ENCODE results near the gene FER.

Gene FER

DNA sequence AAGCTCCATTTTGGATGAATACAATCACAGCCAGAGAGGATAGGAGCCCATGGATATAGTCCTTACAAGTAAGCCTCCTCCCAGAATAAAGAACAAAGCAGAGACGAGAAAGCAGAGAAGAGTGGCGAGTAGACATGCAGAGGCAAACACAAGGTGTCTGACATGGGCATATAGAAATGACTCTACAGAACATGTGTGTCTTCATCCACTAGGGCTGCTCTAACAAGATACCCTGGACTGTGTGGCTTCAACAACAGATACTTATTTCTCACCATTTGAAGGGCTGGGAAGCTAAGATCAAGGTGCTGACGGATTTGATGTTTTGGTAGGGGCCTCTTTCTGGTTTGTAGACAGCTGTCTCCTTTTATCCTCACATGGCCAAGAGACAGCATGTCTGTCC, 32.3 kb upstream of the FER start:
- H3K27ac ChIP-seq: no peak overlapping the region
- POLR2A ChIA-PET (ENCODE audit: low non-redundant PET): no interaction called here
- TF ChIP-seq, protein P1, sequence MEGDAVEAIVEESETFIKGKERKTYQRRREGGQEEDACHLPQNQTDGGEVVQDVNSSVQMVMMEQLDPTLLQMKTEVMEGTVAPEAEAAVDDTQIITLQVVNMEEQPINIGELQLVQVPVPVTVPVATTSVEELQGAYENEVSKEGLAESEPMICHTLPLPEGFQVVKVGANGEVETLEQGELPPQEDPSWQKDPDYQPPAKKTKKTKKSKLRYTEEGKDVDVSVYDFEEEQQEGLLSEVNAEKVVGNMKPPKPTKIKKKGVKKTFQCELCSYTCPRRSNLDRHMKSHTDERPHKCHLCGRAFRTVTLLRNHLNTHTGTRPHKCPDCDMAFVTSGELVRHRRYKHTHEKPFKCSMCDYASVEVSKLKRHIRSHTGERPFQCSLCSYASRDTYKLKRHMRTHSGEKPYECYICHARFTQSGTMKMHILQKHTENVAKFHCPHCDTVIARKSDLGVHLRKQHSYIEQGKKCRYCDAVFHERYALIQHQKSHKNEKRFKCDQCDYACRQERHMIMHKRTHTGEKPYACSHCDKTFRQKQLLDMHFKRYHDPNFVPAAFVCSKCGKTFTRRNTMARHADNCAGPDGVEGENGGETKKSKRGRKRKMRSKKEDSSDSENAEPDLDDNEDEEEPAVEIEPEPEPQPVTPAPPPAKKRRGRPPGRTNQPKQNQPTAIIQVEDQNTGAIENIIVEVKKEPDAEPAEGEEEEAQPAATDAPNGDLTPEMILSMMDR (conservative IDR thresholded peaks at IDR 0.05; ENCODE audit: low read depth): no peak
- CTCF ChIA-PET: no interaction called here
- no peak for DNase-seq (ENCODE audit: low spot score)

DNA sequence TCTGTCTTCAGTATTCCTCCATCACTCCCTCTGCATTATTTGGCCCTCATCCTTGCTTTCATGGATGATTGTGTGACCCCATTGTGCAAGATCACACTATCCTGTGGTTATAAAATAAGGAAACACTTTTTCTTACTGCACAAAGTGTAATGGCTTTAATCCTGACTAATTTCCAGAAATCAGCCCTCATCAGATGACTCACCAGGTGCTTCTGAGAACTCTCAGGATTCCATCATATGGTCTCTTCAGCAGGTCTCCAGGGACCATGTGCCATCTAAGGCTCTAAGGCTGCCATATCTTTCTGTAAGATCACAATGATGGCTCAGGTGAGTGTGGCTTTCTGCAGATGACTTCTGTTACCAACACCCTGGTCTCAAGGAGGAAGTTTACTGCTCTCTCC, 27.3 kb upstream of the FER start:
- peak; percentile 24 for DNase-seq (ENCODE audit: low spot score)
- no peak overlapping the region for H3K27ac ChIP-seq
- CTCF ChIA-PET: no interaction called here
- TF ChIP-seq, protein P1 (conservative IDR thresholded peaks at IDR 0.05; ENCODE audit: low read depth): no peak
- POLR2A ChIA-PET (ENCODE audit: low non-redundant PET): no interaction called here

DNA sequence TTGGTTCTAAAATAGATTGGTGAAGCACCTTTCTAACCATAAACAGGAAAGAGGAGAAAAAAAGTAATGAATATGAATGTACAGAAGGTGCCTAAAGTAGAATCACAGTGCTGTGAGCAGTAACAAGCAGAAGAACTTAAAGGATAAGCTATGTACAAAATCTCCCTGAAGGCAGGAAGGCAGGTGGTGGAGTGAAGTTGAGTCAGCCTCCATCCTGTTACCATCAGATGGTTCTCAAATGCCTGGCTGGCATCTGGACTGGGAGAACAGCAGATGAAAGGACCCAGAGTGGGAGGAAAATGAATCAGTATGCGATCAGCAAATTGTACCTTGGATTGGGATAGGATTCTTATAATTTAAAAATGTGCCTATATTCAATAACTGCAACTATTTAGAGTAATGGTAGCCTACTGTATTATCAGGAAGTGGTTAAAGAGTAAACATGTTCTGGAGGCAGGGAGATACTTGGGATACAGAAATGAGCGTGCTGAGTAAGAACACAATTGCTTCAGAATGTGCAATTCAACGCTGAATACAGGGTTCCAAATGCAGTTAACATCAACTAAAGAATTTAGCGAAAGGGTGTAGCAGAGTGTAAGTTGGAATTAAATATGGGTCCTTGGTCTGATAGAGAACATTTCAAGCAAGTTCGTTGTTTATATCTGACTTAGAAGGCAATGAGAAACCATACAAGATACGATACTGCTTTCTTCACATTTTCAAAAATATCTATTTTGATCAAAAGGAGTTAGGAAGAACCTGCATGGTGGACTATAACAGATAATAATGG, 21.1 kb upstream of the FER start:
- TF ChIP-seq, protein P1 (conservative IDR thresholded peaks at IDR 0.05; ENCODE audit: low read depth): no peak
- POLR2A ChIA-PET (ENCODE audit: low non-redundant PET): interaction anchor here (0.5 kb wide), 1 partner anchor 203 kb away, joined by 3 read pairs; no protein-coding TSS in a partner anchor

DNA sequence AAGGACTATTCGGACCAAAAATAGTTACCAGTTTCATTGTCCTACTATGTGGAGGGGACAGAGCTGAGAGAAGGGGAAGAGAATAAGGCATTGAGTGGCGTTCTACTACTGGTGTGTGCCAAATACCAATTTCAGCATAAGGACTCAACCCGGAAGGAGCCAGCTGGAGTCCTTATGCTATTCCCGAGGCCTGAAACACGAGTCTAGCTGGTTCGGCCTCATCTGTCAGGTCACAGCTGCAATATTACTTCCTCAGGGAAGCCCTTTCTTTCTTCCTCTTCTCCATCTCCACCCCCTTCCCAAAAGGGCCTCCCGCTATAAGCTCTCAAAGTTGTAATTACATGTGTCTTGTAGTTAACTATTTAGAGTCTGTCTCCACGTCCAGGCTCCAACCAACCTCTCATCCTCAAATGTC, 20.5 kb upstream of the FER start:
- ChIA-PET CTCF (interaction anchor here (0.6 to 1.4 kb wide), 4 partner anchors 21 to 1469 kb away, joined by 3 to 10 read pairs (median 4); no protein-coding TSS in a partner anchor), POLR2A (ENCODE audit: low non-redundant PET) (interaction anchor here (0.5 kb wide), 1 partner anchor 204 kb away, joined by 3 read pairs; no protein-coding TSS in a partner anchor)
- peak; percentile 18 for DNase-seq (ENCODE audit: low spot score)
- TF ChIP-seq, protein P1 (conservative IDR thresholded peaks at IDR 0.05; ENCODE audit: low read depth): no peak
- no peak overlapping the region; the same call in 1 of the 2 replicates for H3K27ac ChIP-seq

More for the DNA sequence above, 21.1 kb upstream of the FER start:
- H3K27ac ChIP-seq: no peak overlapping the region
- CTCF ChIA-PET: interaction anchor here (1.2 kb wide), 1 partner anchor 22 kb away, joined by 3 read pairs; no protein-coding TSS in a partner anchor
- peak; percentile 44 for DNase-seq (ENCODE audit: low spot score)

DNA sequence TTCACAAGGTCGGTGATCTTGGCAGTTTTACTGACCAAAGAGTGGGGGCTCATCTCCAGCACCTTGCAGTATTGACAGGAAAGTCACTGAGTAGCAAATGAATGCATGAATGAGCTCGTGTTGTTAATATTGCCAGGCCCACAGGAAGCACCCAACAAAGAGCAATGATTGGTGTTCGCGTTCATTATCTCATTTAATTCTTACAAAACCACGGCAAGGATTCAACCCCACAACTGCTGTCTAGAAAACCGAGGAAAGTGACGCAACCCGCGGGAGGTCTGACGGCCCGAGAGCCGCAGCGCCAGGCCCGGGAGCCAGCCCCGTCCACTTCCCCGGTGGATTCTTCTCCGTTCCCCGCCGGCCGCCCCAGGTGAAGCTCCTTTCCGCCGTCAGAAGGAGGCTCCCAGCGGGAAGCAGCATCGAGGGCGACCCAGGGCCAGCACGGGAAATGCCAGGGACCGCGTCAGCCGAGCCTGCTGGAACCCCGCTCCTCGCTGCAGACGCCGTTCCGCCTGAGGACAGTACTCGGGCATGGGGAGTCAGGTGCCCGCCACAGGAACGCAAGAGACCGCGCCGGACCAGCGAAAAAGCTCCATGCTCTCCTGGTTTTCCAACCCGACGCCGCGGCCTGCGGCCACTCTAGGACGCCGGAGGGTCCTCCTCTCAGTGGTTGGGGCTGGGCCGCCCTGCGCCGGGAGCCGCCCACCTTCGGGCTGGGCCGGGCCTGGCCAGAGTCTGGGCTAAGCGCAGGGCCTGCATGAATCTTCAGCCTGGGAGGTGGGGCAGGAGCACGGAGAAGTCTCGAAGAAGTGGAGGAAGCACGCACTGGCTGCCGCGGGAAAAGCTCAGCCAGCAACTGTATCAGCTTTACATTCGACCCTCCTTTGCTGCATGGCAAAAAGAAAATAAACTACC, 19.8 kb upstream of the FER start:
- TF ChIP-seq, protein P1 (conservative IDR thresholded peaks at IDR 0.05; ENCODE audit: low read depth): no peak
- ChIA-PET POLR2A (ENCODE audit: low non-redundant PET) (interaction anchor here (0.9 to 1.2 kb wide), 2 partner anchors 20 to 146 kb away, joined by 3 to 7 read pairs; partner anchors contain the start of gene FER), CTCF (interaction anchor here (0.6 to 2.1 kb wide), 8 partner anchors 20 to 1470 kb away, joined by 3 to 10 read pairs (median 4); no protein-coding TSS in a partner anchor)
- peak overlapping the region; percentile 84 for H3K27ac ChIP-seq
- DNase-seq (ENCODE audit: low spot score): peak; percentile 98
